IMR-90 (cell line): ENCODE measurements around the gene COMMD8.

ENCODE experiments used
- CEBPB ChIP-seq: IDR thresholded peaks from 2 replicates; pipeline ENCODE4 v1.6.1; 2012; ENCODE audit warnings: low read depth, low read length, improper control_type of control experiment
- CHD1 ChIP-seq: IDR thresholded peaks from 2 replicates; pipeline ENCODE4 v1.6.1; 2012; ENCODE audit warnings: low read depth, low read length, improper control_type of control experiment
- FOS ChIP-seq: fragments of 150-350 bp; IDR thresholded peaks from 2 replicates; pipeline ENCODE4 v1.6.1; 2016; ENCODE audit warnings: low read depth, low read length
- MAFK ChIP-seq: IDR thresholded peaks from 2 replicates; pipeline ENCODE4 v1.6.1; 2012; ENCODE audit warnings: low read depth, low read length, improper control_type of control experiment
- MXI1 ChIP-seq: IDR thresholded peaks from 2 replicates; pipeline ENCODE4 v1.6.1; 2012; ENCODE audit warnings: low read depth, mild to moderate bottlenecking, low read length, moderate library complexity, borderline replicate concordance
- POLR2A ChIP-seq: IDR thresholded peaks from 2 replicates; pipeline ENCODE4 v1.6.1; 2012; ENCODE audit warnings: mild to moderate bottlenecking, low read depth, low read length
- RCOR1 ChIP-seq: IDR thresholded peaks from 2 replicates; pipeline ENCODE4 v1.6.1; 2012; ENCODE audit warnings: mild to moderate bottlenecking, low read length, improper control_type of control experiment; ENCODE audit not compliant: insufficient replicate concordance
- RFX5 ChIP-seq: IDR thresholded peaks from 2 replicates; pipeline ENCODE4 v1.8.0; 2012; ENCODE audit warnings: low read depth, mild to moderate bottlenecking, low read length, moderate library complexity
- SMC3 ChIP-seq: fragments of 150-350 bp; IDR thresholded peaks from 2 replicates; pipeline ENCODE4 v1.6.1; 2016; ENCODE audit warnings: low read depth, mild to moderate bottlenecking, antibody characterized with exemption, low read length, moderate library complexity
- TF ChIP-seq, protein P1 (sequence below): conservative IDR thresholded peaks from 2 replicates; pipeline ENCODE4 v1.5.1; 2012; ENCODE audit warnings: mild to moderate bottlenecking, low read depth, low read length, improper control_type of control experiment
- TF ChIP-seq, protein P2 (sequence below): fragments of 150-350 bp; IDR thresholded peaks from 2 replicates; pipeline ENCODE4 v1.6.1; 2017; ENCODE audit warnings: mild to moderate bottlenecking, antibody characterized with exemption, low read length, low read depth

DNA sequence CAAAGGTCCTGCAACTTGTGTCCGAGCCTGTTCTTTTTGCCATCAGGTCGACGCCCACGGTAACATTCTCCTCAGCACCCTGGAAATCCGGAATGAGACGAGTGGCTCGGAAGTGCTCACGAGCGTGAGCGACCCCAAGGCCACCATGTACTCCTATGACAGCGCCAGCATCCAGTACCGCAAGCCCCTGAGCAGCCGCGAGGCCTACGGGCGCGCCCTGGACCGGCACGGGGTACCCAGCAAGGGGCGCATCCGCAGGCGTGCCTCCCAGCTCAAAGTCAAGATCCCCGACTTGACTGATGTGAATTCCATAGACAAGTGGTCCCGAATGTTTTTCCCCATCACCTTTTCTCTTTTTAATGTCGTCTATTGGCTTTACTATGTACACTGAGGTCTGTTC lies 37.9 kb downstream of the COMMD8 start:
- TF ChIP-seq, protein P1, sequence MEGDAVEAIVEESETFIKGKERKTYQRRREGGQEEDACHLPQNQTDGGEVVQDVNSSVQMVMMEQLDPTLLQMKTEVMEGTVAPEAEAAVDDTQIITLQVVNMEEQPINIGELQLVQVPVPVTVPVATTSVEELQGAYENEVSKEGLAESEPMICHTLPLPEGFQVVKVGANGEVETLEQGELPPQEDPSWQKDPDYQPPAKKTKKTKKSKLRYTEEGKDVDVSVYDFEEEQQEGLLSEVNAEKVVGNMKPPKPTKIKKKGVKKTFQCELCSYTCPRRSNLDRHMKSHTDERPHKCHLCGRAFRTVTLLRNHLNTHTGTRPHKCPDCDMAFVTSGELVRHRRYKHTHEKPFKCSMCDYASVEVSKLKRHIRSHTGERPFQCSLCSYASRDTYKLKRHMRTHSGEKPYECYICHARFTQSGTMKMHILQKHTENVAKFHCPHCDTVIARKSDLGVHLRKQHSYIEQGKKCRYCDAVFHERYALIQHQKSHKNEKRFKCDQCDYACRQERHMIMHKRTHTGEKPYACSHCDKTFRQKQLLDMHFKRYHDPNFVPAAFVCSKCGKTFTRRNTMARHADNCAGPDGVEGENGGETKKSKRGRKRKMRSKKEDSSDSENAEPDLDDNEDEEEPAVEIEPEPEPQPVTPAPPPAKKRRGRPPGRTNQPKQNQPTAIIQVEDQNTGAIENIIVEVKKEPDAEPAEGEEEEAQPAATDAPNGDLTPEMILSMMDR, result no peak
- TF ChIP-seq, protein P2, sequence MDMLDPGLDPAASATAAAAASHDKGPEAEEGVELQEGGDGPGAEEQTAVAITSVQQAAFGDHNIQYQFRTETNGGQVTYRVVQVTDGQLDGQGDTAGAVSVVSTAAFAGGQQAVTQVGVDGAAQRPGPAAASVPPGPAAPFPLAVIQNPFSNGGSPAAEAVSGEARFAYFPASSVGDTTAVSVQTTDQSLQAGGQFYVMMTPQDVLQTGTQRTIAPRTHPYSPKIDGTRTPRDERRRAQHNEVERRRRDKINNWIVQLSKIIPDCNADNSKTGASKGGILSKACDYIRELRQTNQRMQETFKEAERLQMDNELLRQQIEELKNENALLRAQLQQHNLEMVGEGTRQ, result no peak
- TF ChIP-seq CEBPB (no peak), POLR2A (no peak), MAFK (no peak), SMC3 (no peak), FOS (no peak), RCOR1 (no peak), MXI1 (no peak), RFX5 (no peak), CHD1 (no peak)
